Measurements from ENCODE around the gene ULK1. TPM values are rescaled to one million over a fixed set of nuclear protein-coding genes. Genes with fewer than 3 reads are reported as not detected.

The ULK1 gene
- total RNA-seq (2022) (21.7 and 28.2 TPM in 2 replicates), Bru-seq, nascent RNA (percentile 46 among the genes with signal in this experiment), BruChase-seq, experiment 1, labeled RNA remaining after a 6-hour chase (percentile 72 among the genes with signal in this experiment), BruChase-seq, experiment 2, labeled RNA remaining after a 2-hour chase (percentile 54 among the genes with signal in this experiment)
- long read RNA-seq, full-length matches to known transcripts, result 4 of 39 reads
- long read RNA-seq, partial matches to known transcripts, result 21 of 39 reads
- long read RNA-seq, other reads (novel, unspliced or antisense), result 14 of 39 reads

DNA sequence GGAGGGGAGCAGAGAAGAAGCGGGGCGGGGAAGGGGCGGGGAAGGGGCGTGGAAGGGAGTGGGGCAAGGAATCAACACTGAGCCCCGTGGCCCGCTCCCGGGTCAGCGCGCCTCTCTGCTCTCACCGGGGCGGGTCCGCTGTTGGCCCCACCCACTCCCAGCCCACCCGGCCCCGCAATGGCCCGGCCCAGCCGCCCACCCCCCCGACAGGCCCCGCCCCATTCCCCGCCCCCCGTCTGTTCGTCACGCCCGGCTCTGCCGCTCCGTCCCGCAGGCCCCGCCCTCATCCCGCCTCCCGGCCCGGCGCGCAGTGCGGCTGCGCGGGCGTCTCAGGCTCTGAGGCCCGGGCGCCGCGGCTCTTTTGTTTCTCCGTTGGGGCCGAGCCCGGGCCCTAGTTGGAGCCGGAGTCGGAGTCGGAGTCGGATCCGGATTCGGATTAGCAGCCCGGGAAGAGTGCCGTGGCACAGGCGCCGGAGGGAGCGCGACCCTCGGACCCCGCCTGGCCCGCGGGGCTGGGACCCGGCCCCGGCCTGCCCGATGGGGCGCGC lies at the start of gene ULK1:
Gene ULK1, plus strand, starts transcription at position 310 of the 548 bp plus-strand sequence. CDS start 380 bp downstream, outside the sequence.
- peaks cover 15% of the 10 kb centered on the region for H3K36me3 Mint-ChIP-seq (ENCODE audit: insufficient read depth, unreplicated experiment)
- peak within 1 kb of the TSS; percentile 80 for H3K4me3 Mint-ChIP-seq (ENCODE audit: unreplicated experiment)
- H3K27me3 Mint-ChIP-seq (ENCODE audit: insufficient read depth, unreplicated experiment), result no peaks in the 10 kb centered on the region
- no peaks in the 10 kb centered on the region for H3K9me3 Mint-ChIP-seq (ENCODE audit: unreplicated experiment)
- ChIA-PET POLR2A (no interaction called here), CTCF (no interaction called here)
- BruUV-seq (replicated peaks), result no TSS peak
- H3K4me1 Mint-ChIP-seq (ENCODE audit: insufficient read depth, unreplicated experiment), result no peaks in the 10 kb centered on the region
- TF ChIP-seq, protein P1, sequence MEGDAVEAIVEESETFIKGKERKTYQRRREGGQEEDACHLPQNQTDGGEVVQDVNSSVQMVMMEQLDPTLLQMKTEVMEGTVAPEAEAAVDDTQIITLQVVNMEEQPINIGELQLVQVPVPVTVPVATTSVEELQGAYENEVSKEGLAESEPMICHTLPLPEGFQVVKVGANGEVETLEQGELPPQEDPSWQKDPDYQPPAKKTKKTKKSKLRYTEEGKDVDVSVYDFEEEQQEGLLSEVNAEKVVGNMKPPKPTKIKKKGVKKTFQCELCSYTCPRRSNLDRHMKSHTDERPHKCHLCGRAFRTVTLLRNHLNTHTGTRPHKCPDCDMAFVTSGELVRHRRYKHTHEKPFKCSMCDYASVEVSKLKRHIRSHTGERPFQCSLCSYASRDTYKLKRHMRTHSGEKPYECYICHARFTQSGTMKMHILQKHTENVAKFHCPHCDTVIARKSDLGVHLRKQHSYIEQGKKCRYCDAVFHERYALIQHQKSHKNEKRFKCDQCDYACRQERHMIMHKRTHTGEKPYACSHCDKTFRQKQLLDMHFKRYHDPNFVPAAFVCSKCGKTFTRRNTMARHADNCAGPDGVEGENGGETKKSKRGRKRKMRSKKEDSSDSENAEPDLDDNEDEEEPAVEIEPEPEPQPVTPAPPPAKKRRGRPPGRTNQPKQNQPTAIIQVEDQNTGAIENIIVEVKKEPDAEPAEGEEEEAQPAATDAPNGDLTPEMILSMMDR (IDR thresholded peaks at IDR 0.05; ENCODE audit: unreplicated experiment), result no peak
- intact Hi-C loops (cut with micrococcal nuclease), result loop anchor here (2.0 kb wide), 1 partner anchor 64 kb away; no protein-coding TSS in a partner anchor
- peak within 1 kb of the TSS; percentile 90 for H3K27ac Mint-ChIP-seq (ENCODE audit: low read depth, unreplicated experiment)
- peak; percentile 86 for DNase-seq (ENCODE audit: unreplicated experiment)

DNA sequence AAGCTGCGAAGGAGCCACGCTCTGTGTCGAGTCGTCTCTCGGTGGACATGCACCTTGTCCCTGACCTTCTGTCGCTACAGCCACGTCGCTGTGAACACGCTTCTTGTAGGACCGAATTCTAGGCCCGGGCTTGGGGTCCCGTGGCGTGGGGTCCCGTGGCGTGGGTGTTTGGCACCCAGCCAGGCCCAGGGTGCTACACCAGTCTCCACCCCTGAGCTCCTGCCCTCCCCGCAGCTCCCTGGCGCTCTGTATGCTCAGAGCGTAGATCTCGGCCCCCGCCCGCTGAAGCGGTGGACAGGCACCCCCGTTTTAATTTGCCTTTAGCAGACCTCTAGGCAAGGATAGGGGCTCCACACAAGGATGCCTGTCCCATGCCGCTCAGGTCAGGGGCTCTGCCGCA lies 49.8 kb upstream of the ULK1 start:
- intact Hi-C loops (cut with micrococcal nuclease), result no loop called here

DNA sequence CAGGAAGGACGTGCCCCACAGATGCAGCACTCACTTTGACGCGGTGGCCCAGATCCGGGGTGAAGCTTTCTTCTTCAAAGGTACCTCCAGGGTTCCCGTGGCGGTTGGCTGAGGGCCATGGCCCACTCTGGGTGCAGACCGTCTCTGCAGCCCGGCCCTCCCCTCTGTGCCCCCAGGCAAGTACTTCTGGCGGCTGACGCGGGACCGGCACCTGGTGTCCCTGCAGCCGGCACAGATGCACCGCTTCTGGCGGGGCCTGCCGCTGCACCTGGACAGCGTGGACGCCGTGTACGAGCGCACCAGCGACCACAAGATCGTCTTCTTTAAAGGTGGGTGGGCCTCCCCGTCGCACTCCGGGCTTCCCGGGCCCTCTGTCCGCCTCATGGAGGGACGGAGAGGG lies 49.3 kb upstream of the ULK1 start:
- Mint-ChIP-seq H3K4me3 (ENCODE audit: unreplicated experiment) (no peak overlapping the region), H3K9me3 (ENCODE audit: unreplicated experiment) (no peaks in the 10 kb centered on the region), H3K36me3 (ENCODE audit: insufficient read depth, unreplicated experiment) (peaks cover 5% of the 10 kb centered on the region), H3K27me3 (ENCODE audit: insufficient read depth, unreplicated experiment) (no peaks in the 10 kb centered on the region), H3K27ac (ENCODE audit: low read depth, unreplicated experiment) (no peak overlapping the region), H3K4me1 (ENCODE audit: insufficient read depth, unreplicated experiment) (no peaks in the 10 kb centered on the region)
- ChIA-PET POLR2A (no interaction called here), CTCF (no interaction called here)
- BruUV-seq (replicated peaks), result no TSS peak
- TF ChIP-seq, protein P1 (IDR thresholded peaks at IDR 0.05; ENCODE audit: unreplicated experiment), result no peak
- intact Hi-C loops (cut with micrococcal nuclease), result no loop called here
- no peak for DNase-seq (ENCODE audit: unreplicated experiment)

More for the DNA sequence above, 49.8 kb upstream of the ULK1 start:
- Mint-ChIP-seq H3K27me3 (ENCODE audit: insufficient read depth, unreplicated experiment) (no peaks in the 10 kb centered on the region), H3K27ac (ENCODE audit: low read depth, unreplicated experiment) (no peak overlapping the region), H3K36me3 (ENCODE audit: insufficient read depth, unreplicated experiment) (peaks cover 5% of the 10 kb centered on the region), H3K4me1 (ENCODE audit: insufficient read depth, unreplicated experiment) (no peaks in the 10 kb centered on the region), H3K4me3 (ENCODE audit: unreplicated experiment) (no peak overlapping the region), H3K9me3 (ENCODE audit: unreplicated experiment) (no peaks in the 10 kb centered on the region)
- ChIA-PET CTCF (interaction anchor here (1.1 kb wide), 1 partner anchor 106 kb away, joined by 5 read pairs; no protein-coding TSS in a partner anchor), POLR2A (no interaction called here)
- no peak for DNase-seq (ENCODE audit: unreplicated experiment)
- BruUV-seq (replicated peaks), result no TSS peak
- TF ChIP-seq, protein P1 (IDR thresholded peaks at IDR 0.05; ENCODE audit: unreplicated experiment), result no peak

DNA sequence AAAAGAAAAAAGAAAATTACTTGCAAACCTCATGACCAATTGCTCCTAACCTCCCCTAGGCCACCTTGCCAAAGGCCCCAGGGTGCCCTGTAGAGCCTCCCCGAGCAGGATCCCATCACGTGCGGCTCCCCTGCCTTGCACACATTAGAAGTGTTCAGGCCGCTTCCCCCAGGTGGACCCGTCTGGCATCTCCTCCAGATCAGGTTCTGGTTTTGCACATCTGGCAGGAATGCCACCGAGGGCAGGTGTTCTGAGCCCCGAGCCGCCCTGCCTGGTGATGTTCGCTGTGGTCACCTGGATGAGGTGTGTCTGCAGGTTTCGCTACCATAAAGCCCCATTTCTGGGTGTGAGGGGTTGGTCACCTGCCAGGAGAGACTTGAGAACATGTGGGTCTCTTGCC lies 47.0 kb upstream of the ULK1 start:
- TF ChIP-seq, protein P1 (IDR thresholded peaks at IDR 0.05; ENCODE audit: unreplicated experiment), result no peak
- no peak for DNase-seq (ENCODE audit: unreplicated experiment)
- H3K4me3 Mint-ChIP-seq (ENCODE audit: unreplicated experiment), result no peak overlapping the region
- ChIA-PET POLR2A (no interaction called here), CTCF (no interaction called here)
- no peaks in the 10 kb centered on the region for H3K27me3 Mint-ChIP-seq (ENCODE audit: insufficient read depth, unreplicated experiment)
- peaks cover 5% of the 10 kb centered on the region for H3K36me3 Mint-ChIP-seq (ENCODE audit: insufficient read depth, unreplicated experiment)
- H3K9me3 Mint-ChIP-seq (ENCODE audit: unreplicated experiment), result no peaks in the 10 kb centered on the region
- no peaks in the 10 kb centered on the region for H3K4me1 Mint-ChIP-seq (ENCODE audit: insufficient read depth, unreplicated experiment)
- intact Hi-C loops (cut with micrococcal nuclease), result no loop called here
- BruUV-seq (replicated peaks), result no TSS peak
- no peak overlapping the region for H3K27ac Mint-ChIP-seq (ENCODE audit: low read depth, unreplicated experiment)

Data from MCF 10A (cell line).